HEK293 (cell line): ENCODE measurements around the gene ARL2BP.
"Not testable (repeated sequence)": the region's sequence is repeated elsewhere in the genome, so short reads cannot be mapped to it uniquely, and the experiment has no call there.

Source experiments
- CTCF ChIA-PET: fragments of 350-600 bp; formaldehyde crosslinking; extraction: SDS; loops from one replicate; lab custom pipeline; 2021; ENCODE audit warnings: antibody characterized with exemption; lab: Yijun Ruan, JAX
- POLR2A ChIA-PET: fragments of 300-600 bp; formaldehyde crosslinking; extraction: SDS; loops from one replicate; lab custom pipeline; 2020; ENCODE audit warnings: antibody characterized with exemption, inconsistent platforms; lab: Yijun Ruan, JAX
- H3K27ac ChIP-seq: fragments of 200-500 bp; sonication (Bioruptor generic); 2 replicates; pipeline ENCODE4 v1.5.1; 2014; ENCODE audit warnings: low read depth, low read length, control low read depth, inconsistent platforms; ENCODE audit errors: extremely low read depth
- H3K36me3 ChIP-seq, 2 experiments: fragments of 200-500 bp in 1 of 2; sonication (Bioruptor generic) in 1 of 2; 1 replicate in 1 of 2; 2 replicates in 1 of 2; pipeline ENCODE4 v1.5.1; 2014 to 2017; ENCODE audit warnings: inconsistent platforms in 2 of 2, low read length in 2 of 2; ENCODE audit not compliant: control insufficient read depth in 2 of 2, insufficient read depth in 1 of 2
- H3K4me1 ChIP-seq: fragments of 200-500 bp; sonication (Bioruptor generic); 2 replicates; pipeline ENCODE4 v1.5.1; 2014; ENCODE audit warnings: mild to moderate bottlenecking, low read length, inconsistent platforms; ENCODE audit not compliant: control insufficient read depth, insufficient read depth
- H3K4me3 ChIP-seq: 2 replicates; pipeline ENCODE4 v1.5.1; 2011; ENCODE audit warnings: low read depth, mild to moderate bottlenecking, control low read depth, low read length, moderate library complexity
- H3K9me3 ChIP-seq: fragments of 200-500 bp; sonication (Bioruptor generic); 2 replicates; pipeline ENCODE4 v1.5.1; 2014; ENCODE audit warnings: low read depth, low read length, inconsistent platforms; ENCODE audit not compliant: control insufficient read depth, insufficient read depth
- FEZF1 ChIP-seq: fragments of 450-650 bp; formaldehyde crosslinking; IDR thresholded peaks from 2 replicates; pipeline ENCODE4 v1.5.1; 2016; ENCODE audit warnings: missing biosample characterization, missing genetic modification characterization
- KLF1 ChIP-seq: fragments of 450-650 bp; formaldehyde crosslinking; IDR thresholded peaks from 2 replicates; pipeline ENCODE4 v1.5.1; 2016; ENCODE audit warnings: missing biosample characterization, missing genetic modification characterization
- OVOL3 ChIP-seq: fragments of 450-650 bp; formaldehyde crosslinking; IDR thresholded peaks from 2 replicates; pipeline ENCODE4 v1.5.1; 2016; ENCODE audit warnings: missing biosample characterization, missing genetic modification characterization
- PRDM10 ChIP-seq: fragments of 450-650 bp; formaldehyde crosslinking; IDR thresholded peaks from 2 replicates; pipeline ENCODE4 v1.5.1; 2016; ENCODE audit warnings: missing biosample characterization, missing genetic modification characterization
- REPIN1 ChIP-seq: fragments of 450-650 bp; formaldehyde crosslinking; IDR thresholded peaks from 2 replicates; pipeline ENCODE4 v1.5.1; 2017; ENCODE audit warnings: missing biosample characterization, missing genetic modification characterization, low read depth
- WT1 ChIP-seq: fragments of 450-650 bp; formaldehyde crosslinking; IDR thresholded peaks from 2 replicates; pipeline ENCODE4 v1.5.1; 2016; ENCODE audit warnings: missing biosample characterization, missing genetic modification characterization
- ZBTB8A ChIP-seq: fragments of 450-650 bp; formaldehyde crosslinking; IDR thresholded peaks from 2 replicates; pipeline ENCODE4 v1.5.1; 2016; ENCODE audit warnings: missing biosample characterization, missing genetic modification characterization
- ZNF112 ChIP-seq: fragments of 450-650 bp; formaldehyde crosslinking; IDR thresholded peaks from 2 replicates; pipeline ENCODE4 v1.5.0; 2017; ENCODE audit warnings: missing biosample characterization, missing genetic modification characterization
- ZNF184 ChIP-seq: fragments of 450-650 bp; IDR thresholded peaks from 2 replicates; pipeline ENCODE4 v1.5.1; 2018; ENCODE audit warnings: missing biosample characterization, mild to moderate bottlenecking, missing genetic modification characterization
- ZNF202 ChIP-seq: fragments of 450-650 bp; formaldehyde crosslinking; IDR thresholded peaks from 2 replicates; pipeline ENCODE4 v1.5.1; 2016; ENCODE audit warnings: missing biosample characterization, missing genetic modification characterization, borderline replicate concordance
- ZNF214 ChIP-seq: fragments of 450-650 bp; formaldehyde crosslinking; IDR thresholded peaks from 2 replicates; pipeline ENCODE4 v1.5.1; 2017; ENCODE audit warnings: missing biosample characterization, mild to moderate bottlenecking, missing genetic modification characterization, borderline replicate concordance
- ZNF248 ChIP-seq: fragments of 450-650 bp; formaldehyde crosslinking; IDR thresholded peaks from 2 replicates; pipeline ENCODE4 v1.5.1; 2017; ENCODE audit warnings: missing biosample characterization, missing genetic modification characterization
- ZNF335 ChIP-seq: fragments of 450-650 bp; formaldehyde crosslinking; conservative IDR thresholded peaks from 2 replicates; pipeline ENCODE4 v1.5.1; 2016; ENCODE audit warnings: missing biosample characterization, missing genetic modification characterization
- ZNF341 ChIP-seq: fragments of 450-650 bp; formaldehyde crosslinking; IDR thresholded peaks from 2 replicates; pipeline ENCODE4; 2016; ENCODE audit warnings: low read depth, missing biosample characterization, missing genetic modification characterization
- ZNF366 ChIP-seq: fragments of 450-650 bp; formaldehyde crosslinking; conservative IDR thresholded peaks from 2 replicates; pipeline ENCODE4 v1.5.1; 2016; ENCODE audit warnings: missing biosample characterization, missing genetic modification characterization
- ZNF394 ChIP-seq: fragments of 450-650 bp; formaldehyde crosslinking; IDR thresholded peaks from 2 replicates; pipeline ENCODE4 v1.5.1; 2016; ENCODE audit warnings: missing biosample characterization, missing genetic modification characterization, mild to moderate bottlenecking, moderate library complexity, borderline replicate concordance
- ZNF513 ChIP-seq: fragments of 450-650 bp; IDR thresholded peaks from 2 replicates; pipeline ENCODE4 v1.5.1; 2018; ENCODE audit warnings: missing biosample characterization, missing genetic modification characterization
- ZNF521 ChIP-seq: fragments of 450-650 bp; formaldehyde crosslinking; IDR thresholded peaks from 2 replicates; pipeline ENCODE4 v1.5.1; 2017; ENCODE audit warnings: missing biosample characterization, mild to moderate bottlenecking, missing genetic modification characterization
- ZNF530 ChIP-seq: fragments of 450-650 bp; formaldehyde crosslinking; IDR thresholded peaks from 2 replicates; pipeline ENCODE4 v1.5.1; 2016; ENCODE audit warnings: low read depth, missing biosample characterization, missing genetic modification characterization
- ZNF629 ChIP-seq: fragments of 450-650 bp; formaldehyde crosslinking; IDR thresholded peaks from 2 replicates; pipeline ENCODE4 v1.5.1; 2017; ENCODE audit warnings: missing biosample characterization, missing genetic modification characterization
- ZNF658 ChIP-seq: fragments of 450-650 bp; formaldehyde crosslinking; IDR thresholded peaks from 2 replicates; pipeline ENCODE4; 2016; ENCODE audit warnings: missing biosample characterization, missing genetic modification characterization
- ZNF677 ChIP-seq: fragments of 450-650 bp; IDR thresholded peaks from 2 replicates; pipeline ENCODE4 v1.5.0; 2018; ENCODE audit warnings: missing biosample characterization, mild to moderate bottlenecking, missing genetic modification characterization, moderate library complexity
- ZNF747 ChIP-seq: fragments of 450-650 bp; formaldehyde crosslinking; IDR thresholded peaks from 2 replicates; pipeline ENCODE4 v1.5.1; 2016; ENCODE audit warnings: missing biosample characterization, missing genetic modification characterization
- ZNF785 ChIP-seq: fragments of 450-650 bp; formaldehyde crosslinking; IDR thresholded peaks from 2 replicates; pipeline ENCODE4 v1.5.1; 2016; ENCODE audit warnings: missing biosample characterization, missing genetic modification characterization
- ZNF830 ChIP-seq: fragments of 450-650 bp; IDR thresholded peaks from 2 replicates; pipeline ENCODE4 v1.5.0; 2018; ENCODE audit warnings: missing biosample characterization, missing genetic modification characterization, low read depth, mild to moderate bottlenecking, moderate library complexity
- TF ChIP-seq, protein P1 (sequence below): IDR thresholded peaks from 2 replicates; pipeline ENCODE4 v1.6.1; 2011; ENCODE audit warnings: mild to moderate bottlenecking, low read depth, low read length, borderline replicate concordance

ARL2BP gene

GRCh38 chr16:57196286-57196685, 48.8 kb upstream of the ARL2BP start:
- no peak overlapping the region for H3K27ac ChIP-seq
- peaks cover 17% of the 10 kb centered on the region for H3K4me1 ChIP-seq
- ChIA-PET CTCF (no interaction called here), POLR2A (no interaction called here)
- no peaks in the 10 kb centered on the region for H3K36me3 ChIP-seq
- TF ChIP-seq ZNF677 (tag by site-specific recombination) (no peak), KLF1 (tag by site-specific recombination) (no peak), ZNF112 (tag by site-specific recombination) (no peak), ZNF335 (tag by site-specific recombination) (no peak), ZNF394 (tag by site-specific recombination) (no peak), REPIN1 (tag by site-specific recombination) (no peak), ZBTB8A (tag by site-specific recombination) (no peak), ZNF184 (no peak), ZNF366 (no peak), ZNF785 (tag by site-specific recombination) (no peak), ZNF202 (tag by site-specific recombination) (no peak), ZNF248 (tag by site-specific recombination) (no peak), WT1 (no peak)
- no peaks in the 10 kb centered on the region for H3K9me3 ChIP-seq
- no peak overlapping the region for H3K4me3 ChIP-seq

DNA sequence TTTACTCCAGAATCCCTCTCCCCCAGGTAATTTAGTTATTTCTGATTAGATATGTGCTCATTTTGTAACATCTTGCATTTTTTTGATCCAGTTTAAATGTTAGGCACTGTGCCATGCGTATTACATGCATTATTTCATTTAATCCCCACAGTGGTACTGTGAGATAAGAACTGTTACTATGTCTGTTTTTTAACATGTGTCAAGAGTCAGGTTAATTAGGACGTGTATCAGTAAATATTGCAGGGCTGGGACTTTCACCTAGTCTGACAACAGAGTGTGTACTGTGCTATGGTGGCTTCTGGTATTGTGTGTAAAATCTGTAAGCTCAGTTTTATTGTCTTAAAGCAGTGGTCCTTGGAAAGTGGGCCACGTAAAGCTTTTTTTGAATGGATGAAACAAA, 48.3 kb upstream of the ARL2BP start:
- no peak overlapping the region for H3K4me3 ChIP-seq
- no peaks in the 10 kb centered on the region for H3K36me3 ChIP-seq
- no peaks in the 10 kb centered on the region for H3K9me3 ChIP-seq
- POLR2A ChIA-PET: interaction anchor here (0.9 kb wide), 1 partner anchor 11 kb away, joined by 3 read pairs; the partner anchor contains the start of gene PSME3IP1
- H3K4me1 ChIP-seq: peaks cover 13% of the 10 kb centered on the region; the same call in 1 of the 2 replicates
- TF ChIP-seq ZNF341 (tag by site-specific recombination) (no peak), ZNF530 (tag by site-specific recombination) (no peak), PRDM10 (tag by site-specific recombination) (no peak), ZNF521 (tag by site-specific recombination) (no peak), ZNF214 (tag by site-specific recombination) (no peak), ZNF830 (no peak), ZNF629 (no peak), OVOL3 (tag by site-specific recombination) (no peak), ZNF366 (no peak), ZNF513 (no peak), ZNF747 (no peak), FEZF1 (no peak), ZNF658 (tag by site-specific recombination) (no peak)
- TF ChIP-seq, protein P1, sequence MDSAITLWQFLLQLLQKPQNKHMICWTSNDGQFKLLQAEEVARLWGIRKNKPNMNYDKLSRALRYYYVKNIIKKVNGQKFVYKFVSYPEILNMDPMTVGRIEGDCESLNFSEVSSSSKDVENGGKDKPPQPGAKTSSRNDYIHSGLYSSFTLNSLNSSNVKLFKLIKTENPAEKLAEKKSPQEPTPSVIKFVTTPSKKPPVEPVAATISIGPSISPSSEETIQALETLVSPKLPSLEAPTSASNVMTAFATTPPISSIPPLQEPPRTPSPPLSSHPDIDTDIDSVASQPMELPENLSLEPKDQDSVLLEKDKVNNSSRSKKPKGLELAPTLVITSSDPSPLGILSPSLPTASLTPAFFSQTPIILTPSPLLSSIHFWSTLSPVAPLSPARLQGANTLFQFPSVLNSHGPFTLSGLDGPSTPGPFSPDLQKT: no peak
- TF ChIP-seq, all 188 proteins: peak for 0
- H3K27ac ChIP-seq: no peak overlapping the region
- CTCF ChIA-PET: interaction anchor here (0.7 to 1.7 kb wide), 2 partner anchors 76 to 323 kb away, joined by 3 read pairs; no protein-coding TSS in a partner anchor

DNA sequence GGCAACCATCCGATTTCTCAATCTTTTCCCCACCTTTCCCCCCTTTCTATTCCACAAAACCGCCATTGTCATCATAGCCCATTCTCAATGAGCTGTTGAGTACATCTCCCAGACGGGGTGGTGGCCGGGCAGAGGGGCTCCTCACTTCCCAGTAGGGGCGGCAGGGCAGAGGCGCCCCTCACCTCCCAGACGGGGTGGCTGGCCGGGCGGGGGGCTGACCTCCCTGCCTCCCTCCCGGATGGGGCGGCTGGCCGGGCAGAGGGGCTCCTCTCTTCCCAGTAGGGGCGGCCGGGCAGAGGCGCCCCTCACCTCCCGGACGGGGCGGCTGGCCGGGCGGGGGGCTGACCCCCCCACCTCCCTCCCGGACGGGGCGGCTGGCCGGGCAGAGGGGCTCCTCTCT, 44.7 kb upstream of the ARL2BP start:
- H3K27ac ChIP-seq, CTCF ChIA-PET, H3K4me1 ChIP-seq, H3K9me3 ChIP-seq, H3K4me3 ChIP-seq, POLR2A ChIA-PET, H3K36me3 ChIP-seq: not testable (repeated sequence)

GRCh38 chr16:57200926-57201325, 44.1 kb upstream of the ARL2BP start:
- peaks cover 0 to 16% of the 10 kb centered on the region in 2 experiments for H3K36me3 ChIP-seq
- H3K9me3 ChIP-seq, H3K4me1 ChIP-seq, POLR2A ChIA-PET, H3K27ac ChIP-seq, H3K4me3 ChIP-seq, CTCF ChIA-PET: not testable (repeated sequence)
